HG03280 (cell line): ENCODE data around the gene BPI.
"Not testable (repeated sequence)": the region's sequence is repeated elsewhere in the genome, so short reads cannot be mapped to it uniquely, and the experiment has no call there.

Source experiments
- ATAC-seq: cut with Tn5 transposase; IDR thresholded peaks from one replicate; pipeline ENCODE4 v1.9.1; 2021; ENCODE audit warnings: mild to moderate bottlenecking, moderate library complexity; ENCODE audit not compliant: unreplicated experiment

Gene BPI

DNA sequence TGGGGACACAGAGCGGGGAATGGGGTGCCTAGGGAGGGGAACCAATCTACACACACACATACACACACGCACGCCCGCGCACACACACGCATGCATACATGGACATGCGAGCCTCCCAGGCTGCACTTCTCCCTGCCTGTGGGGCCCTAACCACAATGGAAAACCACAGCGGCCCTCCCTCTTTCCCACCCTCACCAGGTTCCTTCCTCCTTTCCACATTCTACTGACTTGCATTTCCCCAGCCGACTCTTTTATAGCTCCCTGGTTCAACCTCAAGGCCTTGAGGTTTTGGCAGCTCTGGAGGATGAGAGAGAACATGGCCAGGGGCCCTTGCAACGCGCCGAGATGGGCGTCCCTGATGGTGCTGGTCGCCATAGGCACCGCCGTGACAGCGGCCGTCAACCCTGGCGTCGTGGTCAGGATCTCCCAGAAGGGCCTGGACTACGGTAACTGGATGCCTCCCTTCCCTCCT is at the start of gene BPI:
TSS of gene BPI (plus strand) at position 249 of the 472 bp plus-strand sequence. CDS start at position 317, 68 bp downstream.
- no peak for ATAC-seq

DNA sequence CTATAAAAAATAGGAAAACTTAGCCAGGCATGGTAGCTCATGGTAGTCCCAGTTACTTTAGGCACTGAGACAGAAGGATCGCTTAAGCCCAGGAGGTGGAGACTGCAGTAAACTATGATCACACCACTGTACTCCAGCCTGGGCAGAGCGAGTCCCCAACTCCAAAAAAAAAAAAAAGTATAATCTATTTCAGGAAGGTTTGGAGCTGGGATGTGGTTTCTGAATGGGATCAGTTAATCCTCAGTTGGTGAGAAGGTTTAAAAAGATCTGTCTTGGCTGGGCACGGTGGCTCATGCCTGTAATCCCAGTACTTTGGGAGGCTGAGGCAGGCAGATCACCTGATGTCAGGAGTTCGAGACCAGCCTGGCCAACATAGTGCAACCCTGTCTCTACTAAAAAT is 49.3 kb upstream of the BPI start:
- ATAC-seq, result not testable (repeated sequence)

DNA sequence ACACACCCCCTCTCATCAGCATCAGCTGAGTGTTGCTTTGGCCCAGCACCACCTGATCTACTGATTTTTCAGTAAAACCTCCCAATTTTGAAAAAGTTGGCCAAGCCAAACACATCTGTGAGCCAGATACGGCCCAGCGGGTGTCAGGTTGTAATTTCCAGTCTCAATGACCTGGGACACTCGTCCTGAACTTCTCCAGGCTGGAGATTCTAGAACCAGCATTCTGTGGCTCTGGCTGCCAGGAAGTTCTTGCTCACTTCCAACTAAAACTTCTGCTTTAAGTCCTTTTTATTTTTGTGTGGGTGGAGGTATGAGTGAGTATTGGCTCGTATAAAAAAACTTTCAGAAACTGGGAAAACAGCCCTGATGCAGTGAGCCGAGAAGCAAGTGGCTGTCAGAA is 48.6 kb upstream of the BPI start:
- no peak for ATAC-seq

DNA sequence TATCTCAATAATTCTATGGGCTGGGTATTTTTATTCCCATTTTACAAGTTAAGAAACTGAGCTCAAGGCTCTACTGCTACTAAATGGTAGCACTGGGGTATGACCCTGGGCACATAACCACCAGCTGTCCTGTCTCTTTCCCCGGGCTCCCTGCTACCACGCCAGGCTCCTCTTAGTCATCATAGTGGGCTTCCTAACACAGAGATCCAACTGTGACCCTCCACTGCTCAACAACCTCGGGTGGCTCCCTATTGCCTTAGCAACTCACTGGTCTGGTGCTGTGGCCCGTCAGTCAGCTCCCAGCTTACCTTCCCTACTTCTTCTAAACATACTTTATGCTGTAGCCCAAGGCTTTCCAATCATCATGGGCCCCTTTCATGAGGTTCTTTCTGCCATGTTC is 47.9 kb upstream of the BPI start:
- ATAC-seq, result no peak

DNA sequence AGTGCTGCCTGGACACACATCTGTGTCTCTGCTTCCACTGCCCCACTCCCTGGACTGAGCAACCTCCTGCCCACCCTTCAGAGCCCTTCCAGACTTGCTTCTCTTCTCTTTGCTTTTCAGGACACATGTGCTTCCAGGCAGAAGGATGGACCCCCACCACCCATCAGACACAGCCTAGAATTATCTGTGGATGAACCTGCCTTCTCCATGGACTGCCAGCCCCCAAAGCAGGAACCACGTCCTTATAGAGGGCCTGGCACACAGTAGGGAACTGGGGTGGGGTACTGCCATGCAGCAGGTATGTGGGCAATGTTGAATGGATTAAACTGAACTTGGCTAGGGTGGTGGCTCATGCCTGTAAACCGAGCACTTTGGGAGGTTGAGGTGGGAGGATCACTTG is 47.0 kb upstream of the BPI start:
- no peak for ATAC-seq

DNA sequence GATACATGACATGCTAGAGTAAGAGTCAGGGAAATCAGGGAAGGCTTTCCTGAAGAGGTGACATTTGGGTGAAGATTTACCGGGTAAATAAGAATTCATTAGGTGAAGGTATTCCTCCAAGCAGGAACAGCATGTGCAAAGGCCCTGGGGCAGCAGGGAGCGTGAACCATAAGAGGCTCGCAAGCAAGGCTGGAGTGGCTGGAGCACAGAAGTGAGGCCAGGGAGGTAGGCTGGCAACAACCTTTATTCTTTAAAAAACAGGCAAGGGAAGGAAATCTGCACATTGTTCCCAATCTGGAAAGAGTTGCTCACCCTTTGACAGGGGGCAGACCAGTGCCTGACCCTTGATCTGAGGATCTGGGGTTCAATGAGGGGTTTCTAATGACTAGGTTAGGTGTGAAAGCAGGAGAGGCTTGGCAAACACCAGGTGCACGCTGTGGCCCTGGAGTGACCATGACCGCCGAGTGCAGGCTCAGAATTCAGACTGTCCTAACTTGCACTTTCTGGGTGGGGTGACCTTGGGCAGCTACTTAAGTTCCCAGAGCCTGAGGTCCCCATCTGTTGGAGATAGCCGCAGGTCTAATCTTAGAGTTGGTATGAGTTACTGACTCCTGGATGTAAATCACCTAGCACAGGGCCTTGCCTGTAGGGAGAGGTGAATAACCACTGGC is 45.3 kb upstream of the BPI start:
- no peak for ATAC-seq

DNA sequence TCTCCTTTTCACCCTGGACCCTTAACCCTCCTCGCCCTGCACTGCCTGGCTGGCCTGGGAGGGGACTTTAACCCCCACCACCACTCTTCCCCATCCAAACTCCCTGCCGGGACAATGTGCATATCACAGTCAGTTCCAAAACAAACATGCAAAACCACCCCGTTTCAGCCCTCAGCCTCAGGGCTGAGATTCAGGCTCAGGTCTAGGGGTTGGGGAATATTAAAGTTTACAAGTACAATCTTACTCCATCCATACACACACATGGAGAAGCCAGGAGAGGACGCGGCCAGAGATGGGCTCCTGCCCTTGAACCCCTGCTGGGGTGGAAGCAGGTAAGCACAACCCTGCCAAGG is 44.0 kb upstream of the BPI start:
- no peak for ATAC-seq

DNA sequence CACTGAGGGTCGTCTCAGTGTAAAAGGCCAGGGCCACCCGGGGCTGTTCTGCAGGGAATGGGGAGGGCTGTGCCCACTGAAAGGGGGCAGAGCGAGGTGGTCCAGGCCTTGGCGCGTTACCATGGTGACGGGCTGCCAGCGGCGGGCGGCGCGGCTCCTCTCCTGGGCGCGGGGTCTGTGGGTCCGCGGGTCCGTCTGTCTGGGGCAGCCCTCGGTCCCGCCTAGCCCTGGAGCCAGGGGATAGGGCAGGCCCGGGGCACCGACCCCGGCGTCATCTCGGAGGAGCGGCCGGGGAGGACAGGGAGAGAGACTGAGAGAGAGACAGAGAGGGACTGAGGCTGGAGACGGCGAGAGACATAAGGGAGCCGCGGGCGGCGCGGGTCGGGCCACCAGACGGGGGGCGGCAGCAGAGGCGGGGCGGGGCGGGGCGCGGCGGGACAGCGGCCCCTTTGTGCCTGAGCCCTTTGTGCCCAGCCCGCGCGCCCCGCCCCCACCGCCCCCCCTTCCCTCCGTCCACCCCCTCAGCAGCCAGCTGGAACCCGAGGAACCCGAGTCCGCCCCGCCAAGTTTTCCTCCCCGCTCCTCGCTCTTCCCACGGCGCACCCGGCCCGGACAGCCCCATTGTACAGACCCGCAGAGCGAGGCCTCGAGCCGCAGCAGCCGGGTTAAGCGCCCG is 43.4 kb upstream of the BPI start, which contains the start of gene KIAA1755:
TSS of gene KIAA1755 (minus strand) at position 358 of the 676 bp plus-strand sequence. CDS start at position 123, 235 bp downstream.
- ATAC-seq, result no peak

DNA sequence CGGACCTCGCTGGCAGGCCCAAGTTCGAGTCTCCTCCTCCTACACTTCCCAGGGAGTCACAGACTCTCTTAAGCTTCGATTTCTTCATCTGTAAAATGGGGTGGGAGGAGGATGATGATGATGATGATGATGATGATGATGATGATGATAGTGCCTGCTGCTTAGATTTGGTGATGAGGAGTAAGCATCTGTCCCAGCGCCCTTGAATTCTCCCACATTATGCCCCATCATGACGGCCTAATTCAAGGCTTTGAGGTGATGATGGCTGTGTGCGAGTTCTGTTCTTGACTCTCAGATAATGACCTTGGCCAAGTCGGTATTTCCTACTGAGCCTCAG is 42.9 kb upstream of the BPI start:
- ATAC-seq, result no peak

DNA sequence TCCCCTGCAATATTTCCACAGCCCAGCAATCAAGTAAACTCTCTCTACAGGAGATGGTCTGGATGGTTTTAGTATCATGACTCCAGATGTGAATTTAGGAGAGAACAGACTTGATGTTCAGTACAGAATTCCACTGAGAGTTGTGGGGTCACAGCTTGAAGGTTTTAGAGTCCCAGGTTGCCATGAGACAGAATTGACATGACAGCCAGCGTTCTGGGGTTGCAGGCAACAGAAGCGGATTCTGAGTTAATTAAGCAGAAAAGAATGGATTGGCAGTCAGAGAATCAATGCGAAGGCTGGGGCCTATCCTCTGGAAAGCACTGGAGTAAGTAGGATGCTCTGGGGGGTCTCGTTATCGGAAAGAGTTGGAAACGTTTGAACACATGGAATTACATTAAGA is 41.0 kb upstream of the BPI start:
- ATAC-seq, result no peak

DNA sequence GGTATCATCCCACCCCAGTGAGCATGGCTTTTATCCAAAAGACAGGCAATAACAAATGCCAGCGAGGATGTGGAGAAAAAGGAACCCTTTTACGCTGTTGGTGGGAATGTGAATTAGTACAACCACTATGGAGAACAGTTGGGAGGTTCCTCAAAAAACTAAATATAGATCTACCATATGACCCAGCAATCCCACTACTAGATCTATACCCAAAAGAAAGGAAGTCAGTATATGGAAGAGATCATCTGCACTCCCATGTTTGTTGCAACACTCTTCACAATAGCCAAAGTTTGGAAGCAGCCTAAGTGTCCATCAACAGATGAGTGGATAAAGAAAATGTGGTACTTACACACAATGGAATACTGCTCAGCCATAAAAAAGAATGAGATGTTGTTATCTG is 37.5 kb upstream of the BPI start:
- ATAC-seq, result no peak

DNA sequence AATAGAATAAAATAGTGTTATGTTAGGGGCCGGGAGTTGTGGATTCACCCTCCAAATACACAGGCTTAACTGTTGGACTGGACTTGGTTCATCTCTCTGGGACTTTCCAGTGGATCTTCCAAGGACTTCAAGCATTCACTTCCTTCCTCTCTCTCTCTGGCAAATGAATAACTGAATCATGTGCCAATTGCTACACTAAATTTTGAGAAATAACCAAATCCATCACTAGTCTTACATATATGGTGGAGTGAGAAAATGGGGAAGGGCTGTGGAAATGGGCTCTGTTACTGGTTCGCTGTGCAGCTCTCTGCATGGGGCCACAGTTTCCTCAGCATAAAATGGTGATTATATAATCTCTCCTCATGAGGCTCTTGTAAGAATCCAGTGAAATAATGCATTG is 36.7 kb upstream of the BPI start:
- no peak for ATAC-seq

DNA sequence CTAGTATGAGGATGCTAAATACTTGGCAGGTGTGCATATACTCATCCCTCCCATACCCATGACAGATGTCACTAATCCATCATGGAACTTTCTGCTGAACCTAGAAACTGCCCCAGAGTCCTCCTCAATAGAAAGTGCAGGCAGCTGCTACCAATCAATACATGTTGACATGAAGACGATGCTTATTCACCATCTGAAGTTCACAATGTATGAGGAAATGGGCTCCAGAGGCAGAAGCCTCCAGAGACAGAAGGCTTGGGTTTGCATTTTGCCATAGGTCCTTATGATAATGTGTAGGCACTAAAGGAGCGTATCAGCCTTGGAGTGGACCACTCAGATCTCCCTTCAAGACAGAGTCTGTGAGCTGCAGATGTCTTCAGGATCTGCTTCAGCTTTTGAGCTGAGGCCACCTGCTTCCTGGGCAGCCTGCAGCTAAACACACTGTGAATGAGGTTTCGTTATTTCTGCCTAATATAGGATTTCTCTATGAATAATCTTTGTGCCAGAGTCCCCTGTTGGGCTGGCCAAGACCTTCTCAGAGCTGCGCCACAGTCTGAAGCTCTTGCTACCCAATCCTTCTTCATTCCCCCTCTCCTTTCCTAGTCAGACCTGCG is 35.9 kb upstream of the BPI start:
- ATAC-seq, result no peak

DNA sequence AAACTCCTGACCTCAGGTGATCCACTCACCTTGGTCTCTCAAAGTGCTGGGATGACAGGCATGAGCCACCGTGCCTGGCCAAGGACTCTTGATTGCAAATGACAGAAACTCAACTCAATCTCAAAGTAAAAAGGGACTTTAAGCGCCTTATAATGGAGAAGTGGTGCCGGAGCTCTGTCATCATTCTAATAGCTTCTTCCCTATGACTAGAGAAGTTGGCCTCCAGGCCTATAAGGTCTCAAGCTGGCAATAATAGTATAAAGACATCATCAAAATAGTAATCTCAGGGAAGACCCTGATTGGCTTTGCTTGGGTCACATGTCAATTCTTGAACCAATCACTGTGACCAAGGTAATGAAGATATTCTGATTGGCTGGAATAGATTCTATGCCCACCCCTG is 34.9 kb upstream of the BPI start:
- no peak for ATAC-seq

DNA sequence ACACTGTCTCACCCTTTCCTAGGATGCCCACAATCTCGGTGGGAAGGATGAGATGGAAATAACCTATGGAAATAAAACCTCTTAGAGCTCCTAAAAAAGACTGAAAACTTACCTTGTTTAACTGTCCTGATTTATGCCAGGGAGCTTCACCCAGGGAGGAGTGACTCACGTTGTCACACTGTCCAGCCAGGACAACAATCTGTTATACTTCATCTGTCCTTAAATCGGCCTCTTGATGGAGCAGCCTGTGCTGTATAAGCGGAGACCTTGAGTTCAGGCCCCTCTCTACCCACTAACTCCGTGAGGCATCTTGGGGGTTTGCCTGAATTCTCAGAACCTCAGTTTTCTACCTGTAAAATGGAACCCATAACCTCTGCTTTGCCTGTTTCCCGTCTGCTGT is 34.2 kb upstream of the BPI start:
- no peak for ATAC-seq

DNA sequence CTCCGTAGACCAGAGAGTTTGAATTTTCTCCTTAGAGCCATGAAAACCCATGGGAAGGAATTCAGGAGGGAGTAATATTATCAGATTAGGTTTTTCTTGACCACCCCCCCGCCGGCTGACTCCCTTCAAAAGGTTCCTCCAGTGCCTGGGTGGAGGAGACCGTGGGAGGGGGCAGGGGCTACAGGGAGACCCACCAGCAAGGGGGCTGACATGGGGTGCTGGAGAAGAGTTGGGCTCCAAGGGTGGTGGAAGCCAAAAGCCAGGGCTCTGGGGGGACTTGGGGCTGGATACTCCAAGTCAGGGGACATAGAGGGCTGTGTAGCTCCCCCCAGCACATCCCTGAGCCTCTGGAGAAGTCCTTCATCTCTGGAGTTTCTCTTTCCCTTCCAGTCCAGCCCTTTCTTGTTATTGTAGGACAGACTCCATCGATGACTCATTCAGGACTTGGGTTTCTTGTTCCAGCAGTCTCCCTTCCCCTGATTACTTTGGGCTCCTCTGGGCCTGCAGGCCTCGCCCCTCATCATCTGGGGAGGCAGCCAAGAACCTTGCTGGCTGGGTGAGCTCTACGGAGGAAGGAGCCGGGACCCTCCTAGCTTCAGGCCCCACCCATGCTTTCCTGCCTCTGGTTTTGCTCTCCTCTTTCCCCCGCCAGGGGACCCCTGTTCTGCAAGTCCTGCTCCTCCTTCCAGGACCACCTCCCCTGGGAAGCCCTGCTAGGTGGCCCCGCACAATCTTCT is 32.9 kb upstream of the BPI start:
- ATAC-seq, result no peak

DNA sequence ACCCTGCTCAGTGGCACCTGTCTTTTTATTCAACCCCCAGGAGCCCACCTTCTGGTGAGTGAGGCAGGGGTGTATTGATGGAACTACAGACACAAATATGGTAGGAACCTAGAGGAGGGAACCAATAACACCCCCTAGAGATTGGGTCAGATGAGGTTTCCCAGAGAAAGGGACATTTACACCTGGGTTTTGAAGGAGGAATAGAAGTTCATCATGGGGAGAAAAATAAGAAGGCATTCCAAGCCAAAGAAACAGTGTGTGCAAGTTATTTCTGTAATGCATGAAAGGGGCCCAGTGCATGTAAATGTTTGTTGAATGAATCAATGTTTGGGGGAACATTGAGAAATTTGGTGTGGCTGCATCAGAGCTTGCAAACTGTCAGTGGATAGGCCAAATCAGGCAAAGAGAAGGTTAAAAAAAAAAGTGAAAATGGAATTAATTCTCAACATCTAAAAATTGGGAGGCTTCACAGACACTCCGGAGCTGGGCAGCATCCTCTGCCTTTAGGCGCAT is 32.3 kb upstream of the BPI start:
- ATAC-seq, result no peak

DNA sequence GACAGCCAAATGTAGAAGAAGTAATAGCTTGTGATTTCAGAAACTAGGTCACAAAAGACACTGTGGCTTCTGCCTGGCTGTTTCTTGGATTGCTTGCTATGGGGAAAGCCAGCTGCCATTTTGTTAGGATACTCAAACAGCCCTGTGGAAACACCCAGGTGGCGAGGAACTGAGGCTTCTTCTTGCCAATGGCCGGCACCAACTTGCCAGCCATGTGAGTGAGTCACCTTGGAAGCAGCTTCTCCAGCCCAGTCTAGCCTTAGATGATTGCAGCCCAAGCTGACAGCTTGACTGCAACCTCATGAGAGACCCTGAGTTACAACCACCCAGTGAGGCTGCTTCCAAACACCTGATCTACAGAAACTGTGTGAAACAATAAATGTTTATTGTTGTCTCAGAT is 31.6 kb upstream of the BPI start:
- no peak for ATAC-seq

DNA sequence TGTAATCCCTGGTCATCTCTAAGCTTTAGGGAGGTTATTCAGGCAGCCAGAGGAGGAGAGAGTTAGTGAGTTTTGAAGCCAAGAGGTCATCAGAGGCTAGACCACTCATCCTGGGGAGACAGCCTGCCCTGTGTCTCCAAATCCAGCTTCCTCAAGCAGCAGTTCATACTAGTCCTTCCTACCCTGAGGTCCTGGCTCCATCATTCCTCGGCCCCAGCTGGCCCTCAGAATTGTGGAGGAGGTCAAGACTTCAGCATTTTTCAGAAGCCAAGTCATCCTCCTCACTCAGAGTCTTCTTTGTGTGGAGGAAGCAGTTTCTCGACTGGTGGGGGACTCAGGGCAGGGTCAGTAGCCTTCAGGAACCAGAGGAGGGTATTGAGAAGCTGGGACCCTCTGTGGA is 31.0 kb upstream of the BPI start:
- no peak for ATAC-seq

DNA sequence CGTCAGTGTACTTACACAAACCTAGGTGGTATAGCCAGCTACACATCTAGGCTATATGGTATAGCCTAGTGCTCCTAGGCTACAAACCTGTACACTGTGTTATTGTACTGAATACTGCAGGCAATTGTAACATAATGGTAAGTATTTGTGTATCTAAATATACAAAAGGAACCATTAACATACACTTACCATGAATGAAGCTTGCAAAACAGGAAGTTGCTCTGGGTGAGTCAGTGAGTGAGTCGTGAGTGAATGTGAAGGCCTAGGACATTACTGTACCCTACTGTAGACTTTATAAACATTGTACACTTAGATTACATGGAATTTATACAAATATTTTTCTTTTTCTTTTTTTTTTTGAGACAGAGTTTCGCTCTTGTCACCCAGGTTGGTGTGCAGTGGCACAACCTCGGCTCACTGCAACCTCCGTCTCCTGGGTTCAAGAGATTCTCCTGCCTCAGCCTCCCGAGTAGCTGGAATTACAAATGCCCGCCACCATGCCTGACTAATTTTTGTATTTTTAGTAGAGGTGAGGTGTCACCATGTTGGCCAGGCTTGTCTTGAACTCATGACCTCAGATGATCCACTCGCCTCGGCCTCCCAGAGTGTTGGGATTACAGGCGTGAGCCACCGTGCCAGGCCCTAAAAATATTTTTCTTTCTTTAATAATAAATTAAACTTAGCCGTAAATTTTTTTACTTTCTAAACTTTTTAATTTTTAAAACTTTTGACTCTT is 28.0 kb upstream of the BPI start:
- ATAC-seq, result no peak

DNA sequence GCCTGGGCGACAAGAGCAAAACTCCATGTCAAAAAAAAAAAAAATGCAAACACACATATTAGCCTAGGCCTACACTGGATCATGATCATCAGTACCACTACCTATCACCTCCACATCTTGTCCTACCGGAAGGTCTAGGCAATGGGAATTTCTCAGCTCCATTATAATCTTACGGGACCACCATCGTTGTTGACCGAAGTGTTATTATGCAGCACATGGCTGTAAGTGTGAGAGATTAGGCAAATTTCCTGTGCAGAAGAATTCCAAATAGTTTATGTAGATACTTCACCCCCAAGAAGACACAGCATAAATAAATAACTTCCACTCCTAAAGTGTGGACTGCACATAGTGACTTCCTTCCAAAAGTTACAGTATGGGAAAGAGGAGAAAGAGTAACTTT is 26.7 kb upstream of the BPI start:
- no peak for ATAC-seq
